ENCODE measurements around the gene TYRP1. TPM values are rescaled to one million over a fixed set of nuclear protein-coding genes. Genes with fewer than 3 reads are reported as not detected.

TYRP1 gene
- total RNA-seq, 4 donors from 2014 or later: 1.7 TPM; not detected in 3

DNA sequence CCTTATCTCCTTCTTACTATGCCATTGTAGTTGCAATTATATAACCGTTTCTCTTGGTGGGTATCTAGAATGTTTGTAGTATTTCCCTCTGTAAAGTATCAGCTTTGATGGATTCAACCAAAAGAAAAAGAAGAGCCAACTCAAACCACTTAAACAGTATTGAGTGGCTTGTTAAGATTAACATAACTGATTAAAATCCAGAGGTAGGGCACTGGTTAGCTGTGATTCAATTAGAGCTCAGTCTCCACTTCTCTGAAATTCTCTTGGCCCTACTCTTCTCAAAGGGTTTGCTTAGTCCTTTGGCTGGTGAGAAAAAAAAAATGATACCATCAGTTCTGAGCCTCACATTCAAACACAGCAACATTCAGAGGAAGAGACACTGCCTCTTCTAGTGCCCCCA is 37.0 kb downstream of the TYRP1 start:
- TF ChIP-seq, protein P1, sequence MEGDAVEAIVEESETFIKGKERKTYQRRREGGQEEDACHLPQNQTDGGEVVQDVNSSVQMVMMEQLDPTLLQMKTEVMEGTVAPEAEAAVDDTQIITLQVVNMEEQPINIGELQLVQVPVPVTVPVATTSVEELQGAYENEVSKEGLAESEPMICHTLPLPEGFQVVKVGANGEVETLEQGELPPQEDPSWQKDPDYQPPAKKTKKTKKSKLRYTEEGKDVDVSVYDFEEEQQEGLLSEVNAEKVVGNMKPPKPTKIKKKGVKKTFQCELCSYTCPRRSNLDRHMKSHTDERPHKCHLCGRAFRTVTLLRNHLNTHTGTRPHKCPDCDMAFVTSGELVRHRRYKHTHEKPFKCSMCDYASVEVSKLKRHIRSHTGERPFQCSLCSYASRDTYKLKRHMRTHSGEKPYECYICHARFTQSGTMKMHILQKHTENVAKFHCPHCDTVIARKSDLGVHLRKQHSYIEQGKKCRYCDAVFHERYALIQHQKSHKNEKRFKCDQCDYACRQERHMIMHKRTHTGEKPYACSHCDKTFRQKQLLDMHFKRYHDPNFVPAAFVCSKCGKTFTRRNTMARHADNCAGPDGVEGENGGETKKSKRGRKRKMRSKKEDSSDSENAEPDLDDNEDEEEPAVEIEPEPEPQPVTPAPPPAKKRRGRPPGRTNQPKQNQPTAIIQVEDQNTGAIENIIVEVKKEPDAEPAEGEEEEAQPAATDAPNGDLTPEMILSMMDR (IDR thresholded peaks at IDR 0.05): no peak
- ATAC-seq (ENCODE audit: low FRiP score) (no peak), DNase-seq (ENCODE audit: low spot score) (no peak)

DNA sequence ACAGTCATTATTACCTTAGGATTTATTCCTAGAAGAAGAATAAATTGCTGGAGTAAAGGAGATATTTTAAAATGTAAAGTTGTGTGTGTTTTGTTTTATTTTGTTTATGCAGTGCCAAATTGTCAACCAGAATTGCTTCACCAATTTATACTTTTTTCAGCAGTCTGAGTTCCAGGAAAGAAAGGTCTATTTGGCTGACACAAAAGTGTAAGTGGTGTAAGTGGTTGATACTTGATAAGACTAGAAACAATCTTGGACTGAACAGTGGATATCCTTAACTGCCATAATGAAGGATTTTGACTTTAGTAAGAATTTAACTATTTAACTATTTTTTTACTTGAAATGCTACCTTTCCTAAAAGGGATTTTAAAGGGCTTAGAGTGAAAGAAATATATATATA is 37.7 kb downstream of the TYRP1 start:
- no peak for ATAC-seq (ENCODE audit: low FRiP score)
- TF ChIP-seq, protein P1 (IDR thresholded peaks at IDR 0.05): no peak
- no peak for DNase-seq (ENCODE audit: low spot score)

DNA sequence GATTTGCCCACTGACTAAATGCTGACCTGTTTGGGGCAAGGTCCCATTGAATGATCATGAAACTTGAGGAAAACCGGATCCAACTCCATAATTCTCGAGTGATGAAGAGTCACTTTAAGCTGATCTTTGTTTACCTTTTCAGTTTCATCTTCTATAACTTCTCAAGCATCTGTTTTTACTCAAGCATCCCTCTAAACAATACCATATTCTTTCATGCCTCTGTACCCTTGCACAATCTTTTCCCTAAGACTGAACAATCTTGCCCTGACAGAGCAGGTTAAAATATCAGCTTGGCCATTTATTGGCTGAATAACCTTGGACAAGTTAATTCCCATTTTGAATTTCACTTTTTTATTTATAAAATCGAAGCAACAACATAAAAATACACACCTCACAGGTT is 39.8 kb downstream of the TYRP1 start:
- ATAC-seq (ENCODE audit: low FRiP score) (no peak), DNase-seq (ENCODE audit: low spot score) (no peak)
- TF ChIP-seq, protein P1 (IDR thresholded peaks at IDR 0.05): no peak

DNA sequence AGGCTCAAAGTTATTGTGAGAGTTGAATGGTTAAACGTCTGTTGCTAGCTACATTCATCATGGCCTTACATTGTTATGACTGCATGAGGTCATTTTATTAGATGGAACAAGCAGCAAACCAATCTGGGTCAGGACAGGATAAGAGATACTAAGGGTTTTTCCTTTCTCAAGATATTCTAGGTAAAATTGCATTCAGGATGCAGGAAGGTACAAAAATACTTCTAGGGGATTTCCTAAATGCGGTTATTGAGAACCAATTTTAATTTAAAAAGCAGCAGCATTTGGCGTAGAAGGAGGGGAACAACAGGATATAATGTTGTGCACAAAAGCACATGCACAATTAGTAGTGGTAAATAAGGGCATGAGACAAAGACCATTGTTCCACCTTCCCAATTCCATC is 42.5 kb downstream of the TYRP1 start:
- DNase-seq (ENCODE audit: low spot score) (no peak), ATAC-seq (ENCODE audit: low FRiP score) (no peak)
- TF ChIP-seq, protein P1 (IDR thresholded peaks at IDR 0.05): no peak

DNA sequence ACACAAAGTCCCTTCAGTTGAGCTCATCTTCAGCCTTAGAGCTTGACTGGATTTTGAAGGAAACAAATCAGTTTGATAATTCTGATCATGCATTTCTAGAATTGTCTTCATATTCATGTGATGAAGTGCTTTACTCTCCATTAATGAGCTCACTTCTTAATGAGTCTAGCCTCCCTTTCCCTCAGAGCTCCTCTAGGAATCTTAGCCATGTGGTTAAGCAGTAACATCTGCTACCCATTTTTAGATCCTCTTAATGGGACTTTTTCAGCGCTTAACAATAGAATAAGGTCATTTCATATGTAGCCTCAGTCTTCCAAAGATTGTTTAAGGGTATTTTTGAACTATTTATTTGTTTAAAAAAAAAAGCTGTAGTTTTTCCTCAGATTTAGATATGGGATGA is 44.7 kb downstream of the TYRP1 start:
- no peak for DNase-seq (ENCODE audit: low spot score)
- ATAC-seq (ENCODE audit: low FRiP score): no peak
- TF ChIP-seq, protein P1 (IDR thresholded peaks at IDR 0.05): no peak

DNA sequence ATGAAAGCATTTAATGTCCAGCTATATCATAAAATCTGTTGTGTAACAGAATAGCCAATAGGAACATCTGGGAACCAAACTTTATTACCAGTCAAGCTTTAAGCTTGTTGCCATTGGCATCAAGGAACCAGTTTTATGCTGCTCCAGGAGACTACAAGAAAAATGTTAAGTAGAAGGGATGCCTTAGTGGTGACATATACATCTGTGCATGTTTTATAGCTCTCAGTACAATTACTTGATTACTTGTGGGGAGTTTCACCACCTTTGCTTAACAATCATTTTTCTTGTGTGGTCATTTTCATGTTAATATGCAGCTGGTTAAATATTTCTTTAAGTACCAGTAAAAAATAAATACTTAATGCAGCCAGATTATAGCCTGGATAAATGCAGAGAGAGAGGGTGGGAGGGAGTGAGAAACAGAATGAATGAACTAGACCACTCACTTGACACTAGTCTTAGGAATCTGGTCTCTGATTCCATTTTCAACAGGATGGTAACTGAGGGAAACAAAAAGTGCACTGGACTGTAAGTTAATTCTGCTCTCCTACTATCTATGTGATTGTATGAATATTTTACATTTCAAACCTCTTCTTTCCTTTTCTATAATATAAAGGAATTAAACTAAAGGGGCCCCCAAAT is 45.9 kb downstream of the TYRP1 start:
- no peak for ATAC-seq (ENCODE audit: low FRiP score)
- TF ChIP-seq, protein P1 (IDR thresholded peaks at IDR 0.05): no peak
- no peak for DNase-seq (ENCODE audit: low spot score)

DNA sequence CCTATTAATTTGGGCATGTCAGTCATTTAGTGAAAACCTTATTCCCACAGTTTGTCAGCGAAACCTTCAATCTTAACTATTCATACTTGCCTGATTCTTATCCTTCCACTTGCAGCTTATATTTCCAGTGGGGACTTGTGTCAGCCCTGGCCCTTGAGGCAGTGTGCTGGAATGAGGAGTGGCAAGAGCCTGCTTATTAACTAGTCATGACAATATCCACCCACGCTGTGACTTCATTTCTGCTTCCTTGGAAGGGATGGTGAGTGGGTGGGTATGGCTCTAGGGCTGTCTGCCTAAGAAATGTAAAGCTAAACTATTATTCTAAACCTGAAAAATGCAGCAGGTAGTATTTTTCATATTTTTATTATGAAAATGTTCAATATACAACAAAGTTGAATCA is 47.7 kb downstream of the TYRP1 start:
- TF ChIP-seq, protein P1 (IDR thresholded peaks at IDR 0.05): no peak
- DNase-seq (ENCODE audit: low spot score) (no peak), ATAC-seq (ENCODE audit: low FRiP score) (no peak)
